Mucosa of stomach (tissue), 1 donor: ENCODE results near the gene NBEAL1.
"Not testable (repeated sequence)": the region's sequence is repeated elsewhere in the genome, so short reads cannot be mapped to it uniquely, and the experiment has no call there.

ENCODE experiments used
- H3K27me3 ChIP-seq: one replicate; pipeline ENCODE4 v1.7.0; 2013; ENCODE audit warnings: mild to moderate bottlenecking, low read length; ENCODE audit not compliant: control insufficient read depth, insufficient read depth
- H3K36me3 ChIP-seq: one replicate; pipeline ENCODE4 v1.7.0; 2013; ENCODE audit warnings: low read length; ENCODE audit not compliant: control insufficient read depth, insufficient read depth
- H3K4me1 ChIP-seq: one replicate; pipeline ENCODE4 v1.7.0; 2013; ENCODE audit warnings: mild to moderate bottlenecking, low read length; ENCODE audit not compliant: control insufficient read depth, insufficient read depth
- H3K4me3 ChIP-seq: one replicate; pipeline ENCODE4 v1.7.0; 2013; ENCODE audit warnings: low read length
- H3K9ac ChIP-seq: one replicate; pipeline ENCODE4 v1.7.0; 2013; ENCODE audit warnings: mild to moderate bottlenecking, low read length, moderate library complexity
- H3K9me3 ChIP-seq: one replicate; pipeline ENCODE4 v1.7.0; 2013; ENCODE audit warnings: mild to moderate bottlenecking, low read length, moderate library complexity; ENCODE audit not compliant: control insufficient read depth
- donor health status: Pancreatic carcinoma.

Gene NBEAL1

DNA sequence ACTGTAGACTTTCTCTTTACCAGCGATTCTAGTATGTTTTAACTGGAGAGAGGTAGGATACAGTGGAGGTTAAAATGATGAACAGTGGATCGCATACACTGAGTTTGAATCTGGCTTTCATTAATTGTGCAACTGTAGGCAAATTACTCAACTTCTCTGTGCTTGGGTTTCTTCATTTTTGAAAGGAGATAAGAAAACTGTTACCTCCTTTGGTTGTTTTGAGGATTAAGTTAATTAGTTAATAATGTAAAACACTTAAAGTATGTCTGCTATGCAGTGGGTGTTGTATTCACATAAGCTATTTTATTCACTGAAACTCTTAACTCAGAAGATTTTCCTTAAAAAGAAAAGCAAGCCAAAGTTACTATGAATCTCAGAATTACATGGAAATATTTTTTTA lies 112.3 kb downstream of the NBEAL1 start:
- no peaks in the 10 kb centered on the region for H3K27me3 ChIP-seq
- no peaks in the 10 kb centered on the region for H3K36me3 ChIP-seq
- no peak overlapping the region for H3K4me3 ChIP-seq
- no peaks in the 10 kb centered on the region for H3K9me3 ChIP-seq
- no peak overlapping the region for H3K9ac ChIP-seq
- peaks cover 8% of the 10 kb centered on the region for H3K4me1 ChIP-seq

DNA sequence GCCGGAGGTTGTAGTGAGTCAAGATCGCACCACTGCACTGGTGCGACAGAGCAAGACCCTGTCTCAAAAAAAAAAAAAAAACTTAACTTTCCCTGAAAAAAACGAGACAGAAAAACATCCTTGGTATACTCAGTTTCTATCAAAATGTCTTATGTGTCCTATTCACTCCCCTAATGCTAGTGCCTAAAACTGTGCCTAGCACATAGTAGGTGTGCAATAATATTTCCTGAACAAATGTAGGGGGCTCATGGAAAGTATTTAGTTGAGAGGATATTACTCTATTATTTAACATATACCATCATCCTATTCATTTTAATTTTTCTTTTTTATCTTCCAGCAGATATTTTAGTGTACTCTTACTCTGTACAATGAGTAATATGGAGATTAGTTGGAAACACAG lies 120.4 kb downstream of the NBEAL1 start:
- Histone ChIP-seq H3K27me3 (no peaks in the 10 kb centered on the region), H3K9me3 (no peaks in the 10 kb centered on the region), H3K4me1 (no peaks in the 10 kb centered on the region), H3K4me3 (no peak overlapping the region), H3K9ac (no peak overlapping the region), H3K36me3 (no peaks in the 10 kb centered on the region)

- H3K4me1 ChIP-seq = no peaks in the 10 kb centered on the region
- H3K9me3 ChIP-seq = no peaks in the 10 kb centered on the region
- H3K36me3 ChIP-seq = no peaks in the 10 kb centered on the region
Observed at GRCh38 chr2:203143391-203143790, 128.7 kb downstream of the NBEAL1 start.

DNA sequence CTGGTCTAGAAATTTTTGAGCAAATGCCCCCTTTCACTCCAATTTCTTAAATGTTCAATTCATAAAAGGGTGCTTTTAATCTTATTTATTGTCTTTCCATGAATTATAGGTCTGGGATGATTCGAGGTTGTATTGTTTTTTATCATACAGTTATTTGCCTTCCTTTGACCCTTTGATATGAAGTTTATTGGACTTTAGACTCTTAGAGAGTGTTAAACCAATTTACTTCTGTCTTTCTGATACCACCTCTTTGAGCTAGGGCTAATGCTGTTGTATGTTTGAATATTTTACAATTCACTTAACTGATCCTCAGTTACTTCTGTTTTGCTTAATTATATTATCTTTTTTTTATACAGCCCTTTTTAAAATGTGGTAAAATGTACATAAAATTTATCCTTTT lies 134.5 kb downstream of the NBEAL1 start:
- Histone ChIP-seq H3K36me3 (no peaks in the 10 kb centered on the region), H3K9ac (no peak overlapping the region), H3K27me3 (no peaks in the 10 kb centered on the region), H3K4me3 (no peak overlapping the region), H3K9me3 (no peaks in the 10 kb centered on the region), H3K4me1 (no peaks in the 10 kb centered on the region)

More at GRCh38 chr2:203143391-203143790, 128.7 kb downstream of the NBEAL1 start:
- no peak overlapping the region for H3K4me3 ChIP-seq
- H3K27me3 ChIP-seq = no peaks in the 10 kb centered on the region
- H3K9ac ChIP-seq = no peak overlapping the region

- no peaks in the 10 kb centered on the region for H3K9me3 ChIP-seq
- H3K9ac ChIP-seq = no peak overlapping the region
- H3K27me3 ChIP-seq = no peaks in the 10 kb centered on the region
- no peaks in the 10 kb centered on the region for H3K4me1 ChIP-seq
- no peak overlapping the region for H3K4me3 ChIP-seq
- no peaks in the 10 kb centered on the region for H3K36me3 ChIP-seq
Observed at GRCh38 chr2:203155406-203155805, 140.7 kb downstream of the NBEAL1 start.

GRCh38 chr2:203162722-203163121 lies 148.0 kb downstream of the NBEAL1 start:
- not testable (repeated sequence) for H3K27me3 ChIP-seq, H3K4me1 ChIP-seq, H3K4me3 ChIP-seq, H3K9ac ChIP-seq, H3K36me3 ChIP-seq, H3K9me3 ChIP-seq

- Histone ChIP-seq H3K36me3 (no peaks in the 10 kb centered on the region), H3K4me3 (no peak overlapping the region), H3K27me3 (no peaks in the 10 kb centered on the region), H3K4me1 (no peaks in the 10 kb centered on the region), H3K9ac (no peak overlapping the region), H3K9me3 (no peaks in the 10 kb centered on the region)
Observed at GRCh38 chr2:203164311-203164935, 149.7 kb downstream of the NBEAL1 start.

DNA sequence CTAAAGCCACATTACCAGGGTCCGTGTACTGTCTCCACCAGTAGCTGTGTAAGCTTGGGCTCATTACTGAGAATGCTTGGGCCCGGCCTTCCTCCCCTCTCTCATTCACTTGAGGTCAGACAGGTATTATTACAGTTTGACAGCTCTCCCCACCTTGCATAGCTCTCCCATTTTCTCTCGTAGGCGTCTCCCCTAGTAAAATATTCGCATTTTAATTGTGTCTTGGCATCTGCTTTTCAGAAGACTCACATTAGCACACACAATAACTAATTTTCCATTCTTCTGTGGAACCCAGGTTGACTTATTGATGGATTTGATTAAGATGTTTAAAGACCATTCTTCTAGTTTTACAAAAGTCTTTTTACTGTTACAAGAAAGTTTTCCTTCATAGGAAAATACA lies 153.1 kb downstream of the NBEAL1 start:
- Histone ChIP-seq H3K4me1 (no peaks in the 10 kb centered on the region), H3K9me3 (no peaks in the 10 kb centered on the region), H3K36me3 (no peaks in the 10 kb centered on the region), H3K4me3 (no peak overlapping the region), H3K27me3 (no peaks in the 10 kb centered on the region), H3K9ac (no peak overlapping the region)

DNA sequence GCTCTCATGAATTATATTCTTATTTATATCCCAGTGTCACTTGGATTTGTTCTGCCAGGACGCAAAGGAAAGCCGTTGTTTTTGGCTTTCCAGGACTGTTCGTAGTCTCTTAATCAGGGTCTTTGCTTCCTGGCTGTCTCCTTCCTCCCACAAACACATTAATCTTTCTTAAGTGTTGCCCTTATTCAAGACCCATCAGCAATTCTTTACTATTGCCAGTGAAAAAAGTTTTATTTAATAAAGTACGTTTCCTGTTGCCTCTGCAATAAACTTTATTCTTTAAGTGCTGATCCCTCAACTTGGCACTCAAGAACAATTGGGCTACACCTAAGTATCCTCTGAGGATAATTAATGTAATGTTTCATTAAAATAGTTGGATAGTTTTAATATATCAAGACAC lies 155.8 kb downstream of the NBEAL1 start:
- Histone ChIP-seq H3K27me3 (no peaks in the 10 kb centered on the region), H3K4me3 (no peak overlapping the region), H3K9me3 (no peaks in the 10 kb centered on the region), H3K9ac (no peak overlapping the region), H3K36me3 (no peaks in the 10 kb centered on the region), H3K4me1 (no peaks in the 10 kb centered on the region)

DNA sequence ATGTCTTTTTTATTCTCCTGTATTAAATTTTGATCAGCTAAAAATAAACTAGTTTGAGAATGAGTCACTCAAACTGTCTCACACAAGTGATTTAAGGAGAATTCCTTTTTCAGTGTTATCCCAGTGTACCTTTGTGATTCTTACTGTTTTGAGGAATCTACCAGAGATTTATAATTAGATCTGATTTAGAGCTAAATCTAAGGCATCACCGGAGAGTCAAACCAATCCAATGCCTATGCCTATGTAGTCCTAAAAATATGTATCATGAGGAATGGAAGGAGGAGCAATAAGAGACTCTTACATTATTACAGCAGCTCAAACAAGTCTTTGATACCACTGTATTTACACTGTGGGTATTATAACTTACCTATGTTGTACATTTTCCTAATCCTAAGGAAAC lies 160.7 kb downstream of the NBEAL1 start:
- Histone ChIP-seq H3K4me1 (no peaks in the 10 kb centered on the region), H3K9me3 (no peaks in the 10 kb centered on the region), H3K4me3 (no peak overlapping the region), H3K36me3 (no peaks in the 10 kb centered on the region), H3K9ac (no peak overlapping the region), H3K27me3 (no peaks in the 10 kb centered on the region)

- Histone ChIP-seq H3K9ac (no peak overlapping the region), H3K4me1 (no peaks in the 10 kb centered on the region), H3K27me3 (no peaks in the 10 kb centered on the region), H3K4me3 (no peak overlapping the region), H3K9me3 (no peaks in the 10 kb centered on the region), H3K36me3 (peaks cover 5% of the 10 kb centered on the region)
Observed at GRCh38 chr2:203177361-203177760, 162.7 kb downstream of the NBEAL1 start.

- Histone ChIP-seq H3K9me3 (no peaks in the 10 kb centered on the region), H3K4me3 (no peak overlapping the region), H3K9ac (no peak overlapping the region), H3K36me3 (peaks cover 5% of the 10 kb centered on the region), H3K4me1 (peaks cover 7% of the 10 kb centered on the region), H3K27me3 (no peaks in the 10 kb centered on the region)
Observed at GRCh38 chr2:203185864-203186263, 171.2 kb downstream of the NBEAL1 start.

DNA sequence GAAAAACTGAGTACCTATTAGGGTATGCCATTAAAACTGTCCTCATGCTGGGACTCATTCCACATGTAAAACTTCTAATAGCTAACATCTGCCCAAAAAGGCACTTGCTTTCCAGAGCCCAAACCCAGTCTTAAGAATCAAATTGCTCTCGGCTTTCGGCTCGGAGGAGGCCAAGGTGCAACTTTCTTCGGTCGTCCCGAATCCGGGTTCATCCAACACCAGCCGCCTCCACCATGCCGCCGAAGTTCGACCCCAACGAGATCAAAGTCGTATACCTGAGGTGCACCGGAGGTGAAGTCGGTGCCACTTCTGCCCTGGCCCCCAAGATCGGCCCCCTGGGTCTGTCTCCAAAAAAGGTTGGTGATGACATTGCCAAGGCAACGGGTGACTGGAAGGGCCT lies 175.9 kb downstream of the NBEAL1 start:
- H3K36me3 ChIP-seq, H3K4me1 ChIP-seq, H3K27me3 ChIP-seq, H3K4me3 ChIP-seq, H3K9ac ChIP-seq, H3K9me3 ChIP-seq: not testable (repeated sequence)
